Neural progenitor cell (in vitro differentiated cells): ENCODE measurements around the gene DNMT3A. TPM values are rescaled to one million over a fixed set of nuclear protein-coding genes. Genes with fewer than 3 reads are reported as not detected.
A peak's percentile ranks its signal among the peaks of the same experiment; 100 is the strongest.

Experiments
- DNase-seq: peaks from one replicate; pipeline ENCODE4 v3.0.0-alpha.2; 2016; ENCODE audit warnings: low spot score
- H2AFZ ChIP-seq: fragments of 200-600 bp; sonication (generic); replicated peaks from 2 replicates; pipeline ENCODE4 v1.6.1; 2016; ENCODE audit warnings: antibody characterized with exemption
- H3F3A ChIP-seq: fragments of 200-600 bp; sonication (generic); 2 replicates; pipeline ENCODE4 v1.6.1; 2016; ENCODE audit warnings: antibody characterized with exemption, low read depth
- H3K27ac ChIP-seq: fragments of 200-600 bp; sonication (generic); 2 replicates; pipeline ENCODE4 v1.5.1; 2016; ENCODE audit warnings: mild to moderate bottlenecking
- H3K27me3 ChIP-seq: fragments of 200-600 bp; sonication (generic); 2 replicates; pipeline ENCODE4 v1.6.1; 2016; ENCODE audit warnings: mild to moderate bottlenecking, moderate library complexity
- H3K36me3 ChIP-seq: fragments of 200-600 bp; sonication (generic); 2 replicates; pipeline ENCODE4 v1.5.1; 2016
- H3K4me1 ChIP-seq: fragments of 200-600 bp; sonication (generic); 2 replicates; pipeline ENCODE4 v1.6.1; 2016; ENCODE audit warnings: mixed run types
- H3K4me2 ChIP-seq: fragments of 200-600 bp; sonication (generic); 2 replicates; pipeline ENCODE4 v1.6.1; 2016
- H3K4me3 ChIP-seq: fragments of 200-600 bp; sonication (generic); 2 replicates; pipeline ENCODE4 v1.5.1; 2016
- H3K79me2 ChIP-seq: fragments of 200-600 bp; sonication (generic); 2 replicates; pipeline ENCODE4 v1.6.1; 2016; ENCODE audit warnings: low read depth
- H3K9ac ChIP-seq: fragments of 200-600 bp; sonication (generic); 2 replicates; pipeline ENCODE4 v1.6.1; 2016
- H3K9me3 ChIP-seq: fragments of 200-600 bp; sonication (generic); 2 replicates; pipeline ENCODE4 v1.5.1; 2016; ENCODE audit warnings: low read depth
- H4K20me1 ChIP-seq: fragments of 200-600 bp; sonication (generic); 2 replicates; pipeline ENCODE4 v1.6.1; 2016; ENCODE audit warnings: low read depth
- H3K27ac Mint-ChIP-seq: 3 replicates; pipeline ENCODE4 v1.8.0; 2021; ENCODE audit warnings: mixed read lengths
- H3K27me3 Mint-ChIP-seq: 2 replicates; pipeline ENCODE4 v1.8.0; 2022; ENCODE audit warnings: low read depth, mild to moderate bottlenecking, inconsistent platforms, moderate library complexity, mixed read lengths; ENCODE audit not compliant: insufficient read depth
- H3K36me3 Mint-ChIP-seq: 3 replicates; pipeline ENCODE4 v1.8.0; 2021; ENCODE audit warnings: mixed read lengths
- H3K4me1 Mint-ChIP-seq: 3 replicates; pipeline ENCODE4 v1.8.0; 2021; ENCODE audit warnings: mixed read lengths
- H3K4me3 Mint-ChIP-seq: 3 replicates; pipeline ENCODE4 v1.8.0; 2021; ENCODE audit warnings: mild to moderate bottlenecking, moderate library complexity, mixed read lengths
- H3K9me3 Mint-ChIP-seq: 3 replicates; pipeline ENCODE4 v1.8.0; 2020; ENCODE audit warnings: mixed read lengths
- CTCF ChIP-seq: fragments of 200-600 bp; sonication (generic); IDR thresholded peaks from 2 replicates; pipeline ENCODE4 v1.5.1; 2017; ENCODE audit warnings: antibody characterized with exemption, mild to moderate bottlenecking
- EZH2 ChIP-seq: fragments of 200-600 bp; sonication (generic); IDR thresholded peaks from 2 replicates; pipeline ENCODE4 v1.6.1; 2017; ENCODE audit warnings: antibody characterized with exemption, mild to moderate bottlenecking, moderate library complexity
- EZH2phosphoT487 ChIP-seq: fragments of 200-600 bp; sonication (generic); IDR thresholded peaks from 2 replicates; pipeline ENCODE4 v1.6.1; 2017; ENCODE audit warnings: antibody characterized with exemption
- total RNA-seq: library from RNA; depleted of rRNA; stranded (reverse); fragments of >200 nt; gene quantifications from 2 replicates; pipeline ENCODE4 v1.2.3, GENCODE V29; 2015; ENCODE audit warnings: low replicate concordance

Gene DNMT3A
- total RNA-seq, 1 donor from 2014 or later: 46.5 TPM

GRCh38 chr2:25279091-25279651, 62.6 kb downstream of the DNMT3A start:
- H2AFZ ChIP-seq: no peak overlapping the region

GRCh38 chr2:25276569-25277465, 64.9 kb downstream of the DNMT3A start:
- Histone ChIP-seq H3K4me1 (peaks cover 24% of the 10 kb centered on the region), H3K4me2 (peak overlapping the region; percentile 58), H3K9me3 (no peaks in the 10 kb centered on the region), H3K27me3 (peaks cover 10% of the 10 kb centered on the region), H3K27ac (no peak overlapping the region), H3K79me2 (no peaks in the 10 kb centered on the region), H3K4me3 (peak overlapping the region; percentile 28), H3K9ac (no peak overlapping the region), H2AFZ (peak overlapping the region; percentile 48), H3F3A (peaks cover 21% of the 10 kb centered on the region), H3K36me3 (no peaks in the 10 kb centered on the region), H4K20me1 (no peaks in the 10 kb centered on the region)
- Mint-ChIP-seq H3K9me3 (no peaks in the 10 kb centered on the region), H3K27ac (no peak overlapping the region), H3K4me3 (no peak overlapping the region), H3K36me3 (peaks cover 12% of the 10 kb centered on the region), H3K4me1 (peaks cover 51% of the 10 kb centered on the region), H3K27me3 (peaks cover 16% of the 10 kb centered on the region)
- peak; percentile 85 for TF ChIP-seq CTCF
- TF ChIP-seq EZH2phosphoT487: no peak
- peak; percentile 84 for DNase-seq

More at GRCh38 chr2:25279091-25279651, 62.6 kb downstream of the DNMT3A start:
- H3K27me3 ChIP-seq: peaks cover 10% of the 10 kb centered on the region
- H3K4me1 ChIP-seq: peaks cover 20% of the 10 kb centered on the region
- peaks cover 42% of the 10 kb centered on the region for H3K4me1 Mint-ChIP-seq
- no peaks in the 10 kb centered on the region for H4K20me1 ChIP-seq
- H3K9me3 Mint-ChIP-seq: no peaks in the 10 kb centered on the region
- H3K79me2 ChIP-seq: no peaks in the 10 kb centered on the region
- no peaks in the 10 kb centered on the region for H3K9me3 ChIP-seq
- H3F3A ChIP-seq: peaks cover 21% of the 10 kb centered on the region
- no peak overlapping the region for H3K4me2 ChIP-seq
- no peak for DNase-seq
- peaks cover 14% of the 10 kb centered on the region for H3K27me3 Mint-ChIP-seq
- TF ChIP-seq EZH2: no peak
- TF ChIP-seq CTCF: no peak
- TF ChIP-seq EZH2phosphoT487: no peak
- no peak overlapping the region for H3K4me3 Mint-ChIP-seq
- H3K27ac ChIP-seq: no peak overlapping the region
- no peak overlapping the region for H3K9ac ChIP-seq
- no peaks in the 10 kb centered on the region for H3K36me3 ChIP-seq
- no peak overlapping the region for H3K4me3 ChIP-seq
- no peak overlapping the region for H3K27ac Mint-ChIP-seq
- peaks cover 9% of the 10 kb centered on the region for H3K36me3 Mint-ChIP-seq

- H3K36me3 Mint-ChIP-seq: peaks cover 11% of the 10 kb centered on the region
- no peaks in the 10 kb centered on the region for H3K36me3 ChIP-seq
- no peaks in the 10 kb centered on the region for H3K79me2 ChIP-seq
- H3K27me3 Mint-ChIP-seq: peaks cover 14% of the 10 kb centered on the region
- no peak overlapping the region for H3K4me2 ChIP-seq
- no peak overlapping the region for H3K4me3 ChIP-seq
- H3K27ac ChIP-seq: no peak overlapping the region
- DNase-seq: no peak
- peaks cover 26% of the 10 kb centered on the region for H3F3A ChIP-seq
- peak overlapping the region; percentile 72 for H2AFZ ChIP-seq
- TF ChIP-seq EZH2 (no peak), EZH2phosphoT487 (no peak), CTCF (no peak)
- peak overlapping the region; percentile 37 for H3K27ac Mint-ChIP-seq
- no peaks in the 10 kb centered on the region for H3K9me3 Mint-ChIP-seq
- H3K9ac ChIP-seq: no peak overlapping the region
- peaks cover 25% of the 10 kb centered on the region for H3K4me1 ChIP-seq
- peaks cover 10% of the 10 kb centered on the region for H3K27me3 ChIP-seq
- peaks cover 55% of the 10 kb centered on the region for H3K4me1 Mint-ChIP-seq
- no peaks in the 10 kb centered on the region for H3K9me3 ChIP-seq
- no peaks in the 10 kb centered on the region for H4K20me1 ChIP-seq
- no peak overlapping the region for H3K4me3 Mint-ChIP-seq
Measured at GRCh38 chr2:25275575-25275965, 66.2 kb downstream of the DNMT3A start.
